Measurements from ENCODE around the gene ARL4C. TPM values are rescaled to one million over a fixed set of nuclear protein-coding genes. Genes with fewer than 3 reads are reported as not detected.

Gene ARL4C
- total RNA-seq, 1 donor from 2014 or later, result 127 TPM

DNA sequence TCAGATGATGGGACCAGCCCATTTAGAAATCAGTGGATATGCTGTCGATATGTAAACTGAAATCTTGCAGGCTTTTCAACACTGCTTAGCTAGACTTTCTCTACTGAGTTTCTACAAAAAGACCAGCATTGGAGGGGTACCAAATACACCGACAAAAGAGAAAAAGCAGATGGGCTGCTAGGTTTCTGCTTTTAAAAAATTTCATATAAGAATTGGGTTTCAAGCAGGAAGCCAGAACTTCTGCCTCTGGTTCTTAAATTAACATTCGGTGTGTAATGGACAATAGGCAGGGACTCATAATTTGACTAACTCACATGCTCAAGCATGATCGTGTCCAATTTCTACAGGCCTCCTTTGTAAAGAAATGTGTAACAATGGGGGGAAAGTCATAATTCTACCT, 3.1 kb downstream of the ARL4C start:
- TF ChIP-seq, protein P1, sequence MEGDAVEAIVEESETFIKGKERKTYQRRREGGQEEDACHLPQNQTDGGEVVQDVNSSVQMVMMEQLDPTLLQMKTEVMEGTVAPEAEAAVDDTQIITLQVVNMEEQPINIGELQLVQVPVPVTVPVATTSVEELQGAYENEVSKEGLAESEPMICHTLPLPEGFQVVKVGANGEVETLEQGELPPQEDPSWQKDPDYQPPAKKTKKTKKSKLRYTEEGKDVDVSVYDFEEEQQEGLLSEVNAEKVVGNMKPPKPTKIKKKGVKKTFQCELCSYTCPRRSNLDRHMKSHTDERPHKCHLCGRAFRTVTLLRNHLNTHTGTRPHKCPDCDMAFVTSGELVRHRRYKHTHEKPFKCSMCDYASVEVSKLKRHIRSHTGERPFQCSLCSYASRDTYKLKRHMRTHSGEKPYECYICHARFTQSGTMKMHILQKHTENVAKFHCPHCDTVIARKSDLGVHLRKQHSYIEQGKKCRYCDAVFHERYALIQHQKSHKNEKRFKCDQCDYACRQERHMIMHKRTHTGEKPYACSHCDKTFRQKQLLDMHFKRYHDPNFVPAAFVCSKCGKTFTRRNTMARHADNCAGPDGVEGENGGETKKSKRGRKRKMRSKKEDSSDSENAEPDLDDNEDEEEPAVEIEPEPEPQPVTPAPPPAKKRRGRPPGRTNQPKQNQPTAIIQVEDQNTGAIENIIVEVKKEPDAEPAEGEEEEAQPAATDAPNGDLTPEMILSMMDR (IDR thresholded peaks at IDR 0.05), result no peak
- Mint-ChIP-seq H3K9me3 (ENCODE audit: low read depth) (no peaks in the 10 kb centered on the region), H3K27me3 (ENCODE audit: low read depth) (no peaks in the 10 kb centered on the region), H3K4me1 (ENCODE audit: low read depth) (peaks cover 55% of the 10 kb centered on the region), H3K27ac (ENCODE audit: unreplicated experiment) (peak overlapping the region; percentile 41), H3K4me3 (ENCODE audit: unreplicated experiment) (peak overlapping the region; percentile 97), H3K36me3 (ENCODE audit: low read depth) (peaks cover 33% of the 10 kb centered on the region)
- no peak for DNase-seq (ENCODE audit: low spot score)

DNA sequence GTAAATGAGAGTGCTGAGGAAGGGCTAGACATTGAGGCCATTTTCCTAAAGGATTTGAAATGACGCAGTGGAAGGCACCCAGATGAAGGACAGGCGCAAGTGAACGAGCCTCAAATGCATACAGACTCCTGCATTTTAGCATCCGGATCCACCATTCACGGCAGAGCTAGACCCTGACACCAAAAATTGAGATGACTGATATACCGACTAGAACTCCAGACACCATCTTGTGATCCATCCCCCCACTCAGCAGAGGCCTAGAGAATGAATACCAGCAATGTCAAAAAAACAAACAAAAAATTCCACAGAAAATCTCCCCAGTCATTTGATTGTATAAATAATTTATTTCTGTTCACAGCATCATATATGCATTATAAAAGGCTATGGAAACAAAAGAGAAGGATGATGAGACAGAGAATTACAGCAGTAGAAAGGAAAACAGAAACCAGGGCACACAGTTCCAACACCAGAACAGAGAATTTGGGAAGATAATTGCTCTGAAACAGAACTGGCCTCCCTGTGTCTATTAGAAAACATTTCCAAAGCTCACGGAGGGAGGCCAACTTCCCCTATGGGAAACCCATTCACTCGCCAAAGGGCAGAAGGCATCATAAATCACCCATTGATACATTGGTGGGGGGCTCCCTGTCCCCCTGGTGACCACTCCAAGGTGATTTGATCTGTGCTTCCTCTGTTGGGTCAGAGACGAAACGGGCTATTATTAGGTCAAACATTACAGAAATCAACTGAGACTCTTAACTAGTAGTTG, 4.0 kb downstream of the ARL4C start:
- Mint-ChIP-seq H3K27me3 (ENCODE audit: low read depth) (no peaks in the 10 kb centered on the region), H3K27ac (ENCODE audit: unreplicated experiment) (peak overlapping the region; percentile 85), H3K9me3 (ENCODE audit: low read depth) (no peaks in the 10 kb centered on the region), H3K4me3 (ENCODE audit: unreplicated experiment) (peak overlapping the region; percentile 97), H3K36me3 (ENCODE audit: low read depth) (peaks cover 37% of the 10 kb centered on the region), H3K4me1 (ENCODE audit: low read depth) (peaks cover 54% of the 10 kb centered on the region)
- TF ChIP-seq, protein P1 (IDR thresholded peaks at IDR 0.05), result peak; percentile 29
- DNase-seq (ENCODE audit: low spot score), result no peak

DNA sequence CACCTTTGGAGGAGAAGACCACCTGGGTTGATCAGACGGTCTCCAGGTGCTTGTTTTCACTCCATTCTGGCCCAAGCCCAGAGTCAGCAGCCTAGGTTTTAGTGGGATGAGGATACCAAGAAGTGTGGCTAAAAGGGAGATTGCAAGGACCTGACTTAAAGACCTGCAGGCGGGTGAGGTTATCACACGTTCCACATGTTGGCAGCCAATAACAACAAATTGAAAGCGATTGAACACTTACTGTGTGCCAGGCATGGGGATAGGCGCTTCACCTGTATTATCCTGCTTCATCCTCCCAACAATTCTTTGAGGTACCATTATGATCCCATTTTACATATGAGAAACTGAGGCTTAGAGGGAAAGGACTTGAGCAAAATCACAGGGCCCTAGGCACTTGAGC, 5.0 kb downstream of the ARL4C start:
- peaks cover 38% of the 10 kb centered on the region for H3K36me3 Mint-ChIP-seq (ENCODE audit: low read depth)
- peaks cover 51% of the 10 kb centered on the region for H3K4me1 Mint-ChIP-seq (ENCODE audit: low read depth)
- no peak for DNase-seq (ENCODE audit: low spot score)
- H3K27me3 Mint-ChIP-seq (ENCODE audit: low read depth), result no peaks in the 10 kb centered on the region
- TF ChIP-seq, protein P1 (IDR thresholded peaks at IDR 0.05), result no peak
- H3K4me3 Mint-ChIP-seq (ENCODE audit: unreplicated experiment), result peak overlapping the region; percentile 97
- H3K27ac Mint-ChIP-seq (ENCODE audit: unreplicated experiment), result no peak overlapping the region
- no peaks in the 10 kb centered on the region for H3K9me3 Mint-ChIP-seq (ENCODE audit: low read depth)

DNA sequence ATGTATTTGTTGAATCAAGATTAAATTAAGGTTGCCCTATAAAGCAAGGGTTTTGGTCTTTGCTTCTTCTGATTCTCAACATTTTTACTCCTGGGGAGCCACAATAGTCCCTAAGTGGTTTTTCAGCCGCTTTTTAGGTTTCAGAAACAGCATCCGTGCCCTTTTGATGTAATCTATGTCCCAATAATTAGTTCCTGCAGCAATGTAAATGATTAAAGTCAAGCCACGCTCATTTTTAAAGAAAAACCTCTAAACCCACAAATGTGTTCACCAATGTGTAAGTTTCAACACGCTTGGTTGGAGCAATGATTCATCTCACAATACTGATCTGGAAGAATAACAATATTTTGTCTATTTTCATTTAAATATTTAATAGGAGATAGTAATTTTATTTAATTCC, 5.6 kb downstream of the ARL4C start:
- DNase-seq (ENCODE audit: low spot score), result no peak
- Mint-ChIP-seq H3K4me3 (ENCODE audit: unreplicated experiment) (no peak overlapping the region), H3K4me1 (ENCODE audit: low read depth) (peaks cover 51% of the 10 kb centered on the region), H3K27ac (ENCODE audit: unreplicated experiment) (no peak overlapping the region), H3K36me3 (ENCODE audit: low read depth) (peaks cover 39% of the 10 kb centered on the region), H3K9me3 (ENCODE audit: low read depth) (no peaks in the 10 kb centered on the region), H3K27me3 (ENCODE audit: low read depth) (no peaks in the 10 kb centered on the region)
- TF ChIP-seq, protein P1 (IDR thresholded peaks at IDR 0.05), result no peak

DNA sequence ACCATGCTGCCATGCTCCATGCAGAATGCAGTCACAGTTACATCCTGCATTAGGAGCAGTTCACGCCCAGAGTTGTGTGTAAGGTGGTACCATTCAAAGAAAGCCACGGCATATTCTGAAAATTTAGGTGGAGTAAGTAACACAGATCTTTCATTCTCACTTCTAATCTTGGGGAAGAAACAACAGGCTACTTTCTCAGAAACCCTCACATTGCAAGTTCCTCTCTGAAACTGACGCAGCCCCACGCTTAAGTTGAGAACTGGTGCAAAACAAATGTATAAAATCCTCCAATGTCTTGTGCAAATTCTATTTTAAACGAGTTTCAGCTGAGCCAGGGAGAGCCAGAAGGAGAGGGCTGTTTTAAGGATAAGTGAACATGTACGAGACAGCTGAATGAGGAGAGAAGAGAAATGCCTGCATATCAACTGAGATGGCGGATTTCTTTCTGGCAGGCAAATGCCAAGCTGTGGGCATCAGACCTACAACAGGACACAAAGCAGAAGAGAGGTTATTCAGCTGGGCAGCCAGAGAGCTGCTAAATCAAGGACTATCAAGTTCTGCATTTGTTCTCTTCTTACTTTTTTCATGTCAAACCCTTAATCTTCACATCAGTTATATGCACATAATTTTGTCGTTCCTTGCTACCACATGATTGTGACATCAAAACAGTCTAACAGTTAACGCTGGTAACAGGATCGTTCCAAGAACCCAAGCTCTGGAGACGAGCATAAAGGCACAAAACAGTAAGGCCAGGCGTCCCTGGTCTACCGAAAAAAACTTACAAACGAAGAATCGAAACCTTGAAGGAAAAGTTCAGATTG, 6.4 kb downstream of the ARL4C start:
- TF ChIP-seq, protein P1 (IDR thresholded peaks at IDR 0.05), result no peak
- peak overlapping the region; percentile 45 for H3K4me3 Mint-ChIP-seq (ENCODE audit: unreplicated experiment)
- peaks cover 48% of the 10 kb centered on the region for H3K4me1 Mint-ChIP-seq (ENCODE audit: low read depth)
- H3K27ac Mint-ChIP-seq (ENCODE audit: unreplicated experiment), result no peak overlapping the region
- no peaks in the 10 kb centered on the region for H3K9me3 Mint-ChIP-seq (ENCODE audit: low read depth)
- no peaks in the 10 kb centered on the region for H3K27me3 Mint-ChIP-seq (ENCODE audit: low read depth)
- DNase-seq (ENCODE audit: low spot score), result no peak
- H3K36me3 Mint-ChIP-seq (ENCODE audit: low read depth), result peaks cover 32% of the 10 kb centered on the region
